K562 (cell line): ENCODE measurements around the gene GNAZ. TPM values are rescaled to one million over a fixed set of nuclear protein-coding genes. Genes with fewer than 3 reads are reported as not detected.

ENCODE experiments used
- ATAC-seq: fragments of 200-7000 bp; cut with Tn5 transposase; 3 replicates; pipeline ENCODE4 v1.9.1; 2020; ENCODE audit warnings: moderate library complexity
- BruUV-seq: library from RNA; stranded (reverse); fragments of 400-500 nt; replicated peaks from 2 replicates; lab custom pipeline; 2021; lab: Mats Ljungman, UMichigan
- CTCF ChIA-PET: fragments of 300-600 bp; formaldehyde crosslinking; extraction: SDS; loops from one replicate; lab custom pipeline; 2021; ENCODE audit warnings: low intra/inter-chr PET ratio; lab: Yijun Ruan, JAX
- POLR2A ChIA-PET: fragments of 300-600, 350-650 bp; sonication (Branson Sonifier 250); formaldehyde crosslinking; extraction: SDS; loops from one replicate; lab custom pipeline; 2021; ENCODE audit warnings: antibody characterized with exemption, inconsistent platforms; lab: Yijun Ruan, JAX
- DNase-seq, 4 experiments: peaks; one replicate each; pipeline versions ENCODE4 v3.0.0 to v3.0.0-alpha.2; 2011 to 2018; ENCODE audit warnings: low spot score in 3 of 4, mixed read lengths in 3 of 4; ENCODE audit errors: extremely low read depth in 1 of 4
- FAIRE-seq: peaks from 2 replicates; lab custom pipeline; 2011; peaks lifted over from hg19 to GRCh38; lab: Jason Lieb, UNC
- H2AFZ ChIP-seq: 2 replicates; pipeline ENCODE4 v1.6.0; 2011; ENCODE audit warnings: low read depth, low read length, control low read depth, inconsistent platforms
- H3K27ac ChIP-seq: fragments of 200-600 bp; 3 replicates; pipeline ENCODE4 v1.8.0; 2011; ENCODE audit warnings: low read depth, mild to moderate bottlenecking, control low read depth, inconsistent platforms, low read length, moderate library complexity, mixed read lengths; ENCODE audit errors: extremely low read depth
- H3K27me3 ChIP-seq, 2 experiments: fragments of 300-600 bp in 1 of 2; 2 replicates in 1 of 2; 3 replicates in 1 of 2; pipeline versions ENCODE4 v1.6.0 to v1.8.0; 2011; ENCODE audit warnings: inconsistent platforms in 2 of 2, low read length in 2 of 2, mild to moderate bottlenecking in 1 of 2, mixed read lengths in 1 of 2, moderate library complexity in 1 of 2; ENCODE audit not compliant: control insufficient read depth in 2 of 2, insufficient read depth in 2 of 2
- H3K36me3 ChIP-seq: fragments of 300-600 bp; 3 replicates; pipeline ENCODE4 v1.8.0; 2011; ENCODE audit warnings: mild to moderate bottlenecking, low read length, inconsistent platforms; ENCODE audit not compliant: control insufficient read depth, insufficient read depth
- H3K4me1 ChIP-seq, 2 experiments: fragments of 200-600 bp in 1 of 2; replicated peaks in 1 of 2; 2 replicates in 1 of 2; 3 replicates in 1 of 2; pipeline versions ENCODE4 v1.5.1 to v1.8.0; 2011; ENCODE audit warnings: inconsistent platforms in 2 of 2, low read length in 2 of 2, mild to moderate bottlenecking in 1 of 2, mixed read lengths in 1 of 2, moderate library complexity in 1 of 2; ENCODE audit not compliant: control insufficient read depth in 2 of 2, insufficient read depth in 2 of 2
- H3K4me2 ChIP-seq: 2 replicates; pipeline ENCODE4 v1.6.1; 2011; ENCODE audit warnings: low read length, control low read depth, inconsistent platforms, mixed read lengths; ENCODE audit not compliant: insufficient read depth
- H3K4me3 ChIP-seq: fragments of 200-600 bp; sonication (generic), shearing (Covaris generic); 2 replicates; pipeline ENCODE4 v1.5.1; 2016; ENCODE audit warnings: control low read depth, inconsistent platforms
- H3K79me2 ChIP-seq: fragments of 200-600 bp; 3 replicates; pipeline ENCODE4 v1.8.0; 2011; ENCODE audit warnings: low read length, inconsistent platforms; ENCODE audit not compliant: control insufficient read depth, insufficient read depth
- H3K9ac ChIP-seq, 2 experiments: 2 replicates each; pipeline versions ENCODE4 v1.6.0 to v1.6.1; 2011; ENCODE audit warnings: low read depth in 2 of 2, low read length in 2 of 2, control low read depth in 1 of 2, inconsistent platforms in 1 of 2, mild to moderate bottlenecking in 1 of 2, mixed read lengths in 1 of 2; ENCODE audit not compliant: insufficient read depth in 1 of 2
- H3K9me1 ChIP-seq: one replicate; pipeline ENCODE4 v1.6.0; 2011; ENCODE audit warnings: inconsistent platforms, mild to moderate bottlenecking, low read length, moderate library complexity; ENCODE audit not compliant: control insufficient read depth, insufficient read depth
- H3K9me3 ChIP-seq: replicated peaks from 2 replicates; pipeline ENCODE4 v1.5.1; 2011; ENCODE audit warnings: low read depth, low read length, inconsistent platforms; ENCODE audit not compliant: control insufficient read depth, insufficient read depth
- H4K20me1 ChIP-seq: replicated peaks from 2 replicates; pipeline ENCODE4 v1.6.1; 2011; ENCODE audit warnings: low read length, inconsistent platforms, mixed read lengths; ENCODE audit not compliant: control insufficient read depth, insufficient read depth
- THAP12 ChIP-seq: fragments of 250-450 bp; sonication (Bioruptor Pico); IDR thresholded peaks from 2 replicates; pipeline ENCODE4 v1.9.0; 2021; ENCODE audit warnings: mild to moderate bottlenecking, inconsistent platforms
- YY1 ChIP-seq, 3 experiments: IDR thresholded peaks; 2 replicates each; pipeline ENCODE4 v1.6.1; 2011; ENCODE audit warnings: low read length in 2 of 3, mild to moderate bottlenecking in 2 of 3, moderate library complexity in 2 of 3, borderline replicate concordance in 1 of 3, control low read depth in 1 of 3, low read depth in 1 of 3; ENCODE audit not compliant: insufficient read depth in 3 of 3, insufficient replicate concordance in 2 of 3, control insufficient read depth in 1 of 3, insufficient read length in 1 of 3; ENCODE audit errors: extremely low read depth in 1 of 3
- ZNF121 ChIP-seq: sonication (generic); formaldehyde crosslinking; conservative IDR thresholded peaks from 2 replicates; pipeline ENCODE4 v1.8.0; 2022; ENCODE audit warnings: missing genetic modification reagents
- WGBS: fragments of 100-300 bp; shearing (Covaris generic); methylation state at CpG from one replicate; pipeline ENCODE4 v1.1.6; 2016; ENCODE audit warnings: low coverage, mixed read lengths; ENCODE audit not compliant: insufficient coverage; ENCODE audit errors: missing lambda C conversion rate; 5-methylcytosine and 5-hydroxymethylcytosine counted together
- in situ Hi-C: fragments of 300-500 bp; cut with MboI; formaldehyde crosslinking; loops from 4 replicates; pipeline ENCODE4 v1.15.0; 2018; ENCODE audit warnings: inconsistent platforms, mixed read lengths
- intact Hi-C: fragments of 100-400 bp; cut with micrococcal nuclease; formaldehyde crosslinking; loops from 2 replicates; pipeline ENCODE4 v1.14.2; 2022
- polyA plus RNA-seq, 8 experiments: library from polyadenylated mRNA; depleted of rRNA in 4 of 8; stranded (reverse) in 5 of 8; unstranded in 3 of 8; fragments of >200 nt; fragmentation: Nextera tagmentation in 2 of 8; fragmentation: Illumina TruSeq in 1 of 8; extraction: Ambion mirVana in 2 of 8; extraction: Trizol in 1 of 8; gene quantifications; 2 replicates each; pipeline versions ENCODE4 v1.2.1 to v1.2.3, GENCODE V29; 2011 to 2014; ENCODE audit warnings: inconsistent platforms in 1 of 8, missing spikeins in 1 of 8
- total RNA-seq, 7 experiments: library from RNA; depleted of rRNA in 6 of 7; stranded (reverse); fragments of >200 nt in 6 of 7; fragmentation: Illumina TruSeq in 2 of 7; extraction: Trizol in 2 of 7; gene quantifications; 2 replicates each; pipeline versions ENCODE4 v1.2.1 to v1.2.3, GENCODE V29; 2011 to 2021; ENCODE audit warnings: low replicate concordance in 1 of 7

The GNAZ gene
- total and polyA plus RNA-seq, 9 of the 15 experiments (the other 6 are each of a cell fraction or from before 2014, with no cell fraction given), result 0.04 to 0.22 (median 0.13) TPM; not detected in 3

GRCh38 chr22:23094260-23094659, 23.9 kb downstream of the GNAZ start:
- peak in 3 of 4 experiments; percentile 53 to 64 (median 57) for DNase-seq
- no peak for FAIRE-seq
- ChIA-PET POLR2A (interaction anchor here (0.6 to 19.9 kb wide), 6 partner anchors 8 to 32 kb away, joined by 3 to 414 read pairs (median 16); no protein-coding TSS in a partner anchor), CTCF (interaction anchor here (1.4 kb wide), 1 partner anchor 135 kb away, joined by 3 read pairs; no protein-coding TSS in a partner anchor)
- Histone ChIP-seq H3K79me2 (no peaks in the 10 kb centered on the region), H3K27ac (no peak overlapping the region), H3K4me2 (no peak overlapping the region), H3K9ac (peak overlapping the region in 1 of 2 experiments; percentile 15; a peak in 1 of 4 replicates), H3K36me3 (no peaks in the 10 kb centered on the region), H3K9me1 (peaks cover 37% of the 10 kb centered on the region), H3K4me1 (peaks cover 0 to 30% of the 10 kb centered on the region in 2 experiments; a peak in 2 of 5 replicates), H2AFZ (no peak overlapping the region), H3K27me3 (peaks cover 73 to 100% of the 10 kb centered on the region in 2 experiments), H3K9me3 (no peaks in the 10 kb centered on the region; the same call in 1 of the 2 replicates), H3K4me3 (no peak overlapping the region), H4K20me1 (peaks cover 100% of the 10 kb centered on the region)
- no TSS peak for BruUV-seq
- TF ChIP-seq THAP12 (CRISPR knock-in tag) (peak; percentile 3; the same call in 1 of the 2 replicates), ZNF121 (CRISPR knock-in tag) (no peak), YY1 (IDR thresholded peaks at IDR 0.05; ENCODE audit: borderline replicate concordance in 1 of 3, control insufficient read depth in 1 of 3, extremely low read depth in 1 of 3, insufficient read depth in 3 of 3, insufficient read length in 1 of 3, insufficient replicate concordance in 2 of 3, low read depth in 1 of 3, low read length in 2 of 3) (peak in 1 of 3 experiments; percentile 21)
- WGBS, result 0% methylated on average over 9 of the region's 9 CpGs
- ATAC-seq, result no peak; the same call in 2 of the 3 replicates
- in situ Hi-C loops, result no loop called here
- intact Hi-C loops, result no loop called here
